Measurements from ENCODE around the gene GPLD1.
"Not testable (repeated sequence)": the region's sequence is repeated elsewhere in the genome, so short reads cannot be mapped to it uniquely, and the experiment has no call there.

The GPLD1 gene

DNA sequence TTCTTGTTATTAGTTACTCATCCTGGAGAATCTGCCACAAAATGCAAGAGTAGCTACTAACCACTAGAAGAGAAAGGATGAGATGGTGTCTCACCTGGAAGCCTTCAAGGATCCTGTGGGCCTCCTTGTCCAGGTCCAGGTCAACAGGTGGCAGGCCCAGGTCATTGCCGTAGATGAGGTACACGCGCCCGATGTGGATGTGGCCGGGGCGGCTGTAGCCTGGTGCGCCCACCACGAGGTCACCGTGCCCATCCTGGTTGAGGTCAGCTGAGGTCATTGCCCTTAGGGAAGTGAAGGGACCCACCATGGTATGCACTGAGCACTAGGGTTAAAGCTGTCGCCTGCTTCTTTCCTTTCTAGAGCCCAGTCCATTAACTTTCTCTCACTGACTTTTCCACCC lies 35.5 kb downstream of the GPLD1 start:
- no peak for DNase-seq (ENCODE audit: low spot score)

DNA sequence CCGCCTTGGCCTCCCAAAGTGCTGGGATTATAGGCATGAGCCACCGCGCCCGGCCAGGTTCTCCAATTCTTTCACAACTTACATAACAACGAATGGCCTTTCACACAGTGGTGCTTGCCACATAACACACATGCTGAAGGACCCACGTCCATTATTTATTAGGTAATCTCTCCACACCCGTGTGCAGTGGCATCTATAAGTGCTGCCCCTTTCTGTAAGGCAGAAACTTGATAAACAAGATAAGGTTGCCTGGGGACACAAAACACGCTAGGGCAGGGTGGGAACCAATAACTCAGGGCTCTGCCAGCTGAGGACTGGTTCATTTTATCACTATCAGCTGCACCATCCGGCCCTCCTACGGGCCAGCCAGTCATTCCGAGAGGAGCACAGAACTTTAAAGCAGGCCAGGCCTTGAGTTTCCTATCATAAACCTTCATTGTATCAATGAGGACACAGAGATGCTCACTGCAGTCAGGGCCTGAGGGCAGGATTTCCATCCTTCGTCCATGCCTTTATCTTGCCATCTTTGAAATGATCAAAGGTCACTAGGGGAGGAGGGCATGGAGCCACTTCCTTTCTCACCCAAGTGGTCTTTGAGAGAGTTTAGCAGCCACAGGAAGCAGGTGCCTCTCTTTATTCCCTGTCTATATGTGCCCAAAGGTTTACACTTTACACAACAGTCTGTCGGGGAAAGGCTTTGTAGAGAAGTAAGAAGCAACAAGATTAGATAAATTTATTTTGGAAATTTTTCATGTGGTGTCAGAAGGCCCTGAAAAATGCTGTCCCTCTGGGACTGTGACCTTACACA lies 37.6 kb downstream of the GPLD1 start:
- DNase-seq (ENCODE audit: low spot score): no peak

DNA sequence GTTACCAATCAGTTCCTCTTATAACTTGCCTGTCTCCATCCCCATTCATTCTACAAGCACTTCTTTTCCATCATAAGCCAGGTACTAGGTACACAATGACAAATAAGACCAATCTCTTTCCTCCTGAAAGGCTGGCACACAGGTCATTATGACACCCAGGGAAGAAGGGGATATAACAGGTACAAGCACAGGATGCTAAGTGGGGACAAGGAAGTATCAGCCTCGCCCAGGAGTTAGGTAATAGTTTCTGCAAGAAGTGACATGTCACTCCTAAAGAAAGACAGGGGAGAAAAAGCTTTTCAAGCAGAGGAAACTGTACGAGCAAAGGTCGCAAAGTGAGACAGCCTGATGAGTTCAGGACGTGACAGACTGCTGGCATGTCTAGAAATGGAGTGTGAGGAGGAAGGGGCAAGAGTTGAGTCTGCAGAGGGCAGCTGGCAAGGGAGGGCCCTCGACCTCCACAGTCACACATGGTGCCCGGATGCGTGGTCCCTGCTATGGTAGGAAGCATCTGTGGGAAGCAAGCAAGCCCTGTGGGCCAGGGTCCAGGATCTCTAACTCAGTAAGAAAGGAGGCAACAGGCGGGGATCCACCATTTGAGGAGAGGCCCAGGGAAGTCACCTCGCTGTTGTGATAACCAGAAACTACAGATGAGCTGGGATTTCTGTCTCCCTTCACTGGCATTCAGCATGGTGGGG lies 40.4 kb downstream of the GPLD1 start:
- DNase-seq (ENCODE audit: low spot score): no peak

DNA sequence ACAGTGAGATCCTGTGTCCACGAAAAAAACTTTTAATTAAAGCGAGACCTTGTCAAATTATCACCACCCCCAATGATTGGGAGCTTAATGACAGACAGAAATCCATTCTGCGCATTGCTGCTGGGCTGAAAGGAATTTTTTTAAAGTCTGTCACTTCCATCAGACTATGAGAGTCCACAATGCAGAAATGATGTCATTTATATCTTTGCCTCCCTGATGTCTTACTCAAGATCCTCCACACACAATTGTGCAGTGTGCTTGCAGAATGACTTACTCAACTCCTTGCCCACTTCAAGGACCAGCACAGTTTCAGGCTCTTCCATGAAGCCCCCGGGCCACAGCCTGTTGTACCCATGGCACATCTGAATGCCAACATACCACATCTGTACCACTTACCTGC lies 41.0 kb downstream of the GPLD1 start:
- DNase-seq (ENCODE audit: low spot score): no peak

DNA sequence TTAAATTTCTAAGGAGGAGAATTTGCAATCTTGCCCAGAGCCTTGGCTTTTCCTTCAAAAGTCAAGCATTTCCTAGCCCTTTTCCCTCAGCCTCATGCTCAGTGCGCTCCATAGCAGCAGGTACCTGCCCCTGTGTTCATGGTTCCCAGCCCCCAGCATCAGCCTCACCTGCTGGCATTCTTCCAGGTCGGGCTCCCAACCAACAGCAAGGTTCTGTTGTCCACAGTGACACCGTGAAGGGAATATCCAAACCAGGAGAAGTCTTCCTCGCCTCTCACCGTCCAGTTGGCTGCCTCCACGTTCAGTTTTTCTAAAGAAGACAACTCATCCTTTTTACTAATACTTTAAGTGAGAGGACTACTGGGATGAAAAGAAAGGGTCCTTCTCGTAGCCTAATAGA lies 42.7 kb downstream of the GPLD1 start:
- DNase-seq (ENCODE audit: low spot score): no peak

DNA sequence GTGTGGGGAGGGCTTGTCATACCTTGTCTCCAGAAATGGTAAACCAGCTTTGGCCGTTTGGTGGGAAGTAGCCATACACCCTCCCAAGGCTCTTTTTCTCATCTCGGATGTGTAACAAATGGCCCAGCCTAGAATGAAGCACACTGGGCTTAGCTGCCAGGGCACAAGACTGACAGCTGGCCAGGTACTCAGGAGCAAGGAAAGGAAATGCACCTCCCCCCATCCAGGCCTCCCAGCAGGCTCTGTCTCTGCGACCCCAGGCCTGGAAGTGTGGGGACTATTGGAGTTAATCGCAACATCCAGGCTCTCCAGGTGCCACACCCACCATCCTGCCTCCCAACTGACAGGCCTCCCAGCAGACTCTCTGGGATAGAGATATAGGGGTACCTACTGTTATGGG lies 43.7 kb downstream of the GPLD1 start:
- no peak for DNase-seq (ENCODE audit: low spot score)

DNA sequence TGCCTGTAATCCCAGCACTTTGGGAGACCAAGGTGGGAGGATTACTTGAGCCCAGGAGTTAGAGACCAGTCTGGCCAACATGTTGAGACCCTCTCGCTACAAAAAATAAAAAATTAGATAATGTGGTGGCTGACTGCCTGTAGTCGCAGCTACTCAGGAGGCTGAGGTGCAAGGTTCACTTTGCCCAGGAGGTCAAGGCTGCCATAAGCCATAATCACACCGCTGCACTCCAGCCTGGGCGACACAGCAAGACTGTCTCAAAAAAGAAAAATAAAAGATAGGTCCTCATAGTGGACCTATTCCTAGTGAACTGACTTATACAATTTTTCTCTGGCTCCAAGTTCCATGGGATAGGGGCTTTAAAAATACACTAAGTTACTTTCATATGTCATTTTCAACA lies 44.8 kb downstream of the GPLD1 start:
- DNase-seq (ENCODE audit: low spot score): no peak

DNA sequence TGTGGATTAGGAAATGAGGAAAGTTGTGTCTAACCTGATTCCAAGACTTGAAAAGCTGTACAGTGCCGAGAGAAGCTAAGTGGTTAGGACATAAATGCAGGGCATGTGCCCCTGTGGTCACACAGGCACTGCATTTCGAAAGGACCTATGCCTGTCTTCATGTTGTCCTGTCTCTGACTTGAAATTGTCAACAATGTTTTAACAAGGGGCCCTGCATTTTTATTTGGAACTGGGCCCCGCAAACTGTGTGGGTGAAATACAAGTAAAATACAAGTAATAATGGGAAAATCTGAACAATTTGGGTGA lies 47.8 kb downstream of the GPLD1 start:
- DNase-seq (ENCODE audit: low spot score): no peak

DNA sequence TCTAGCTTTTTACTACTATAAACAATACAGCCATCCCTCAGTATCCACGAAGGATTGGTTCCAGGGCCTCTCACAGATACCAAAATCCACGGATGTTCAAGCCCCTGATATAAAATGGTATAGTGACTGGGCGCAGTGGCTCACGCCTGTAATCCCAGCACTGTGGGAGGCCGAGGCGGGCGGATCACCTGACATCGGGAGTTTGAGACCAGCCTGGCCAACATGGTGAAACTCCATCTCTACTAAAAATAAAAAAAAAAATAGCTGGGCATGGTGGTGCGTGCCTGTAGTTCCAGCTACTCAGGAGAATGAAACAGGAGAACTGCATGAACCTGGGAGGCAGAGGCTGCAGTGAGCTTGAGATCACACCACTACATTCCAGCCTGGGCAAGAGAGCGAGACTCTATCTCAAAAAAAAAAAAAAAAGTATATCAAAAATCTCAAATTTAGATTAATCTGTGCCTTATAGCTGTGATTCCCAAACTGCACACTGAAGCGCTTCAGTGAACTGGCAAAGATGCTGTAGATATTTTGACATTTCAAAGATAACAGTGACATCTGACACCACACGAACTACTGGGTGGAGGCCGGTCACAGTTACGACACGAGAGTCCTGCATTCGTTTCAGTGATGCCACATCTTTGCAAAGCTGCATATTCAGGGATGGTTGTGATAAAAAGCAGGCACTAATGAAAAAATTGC lies 48.3 kb downstream of the GPLD1 start:
- DNase-seq (ENCODE audit: low spot score): no peak

DNA sequence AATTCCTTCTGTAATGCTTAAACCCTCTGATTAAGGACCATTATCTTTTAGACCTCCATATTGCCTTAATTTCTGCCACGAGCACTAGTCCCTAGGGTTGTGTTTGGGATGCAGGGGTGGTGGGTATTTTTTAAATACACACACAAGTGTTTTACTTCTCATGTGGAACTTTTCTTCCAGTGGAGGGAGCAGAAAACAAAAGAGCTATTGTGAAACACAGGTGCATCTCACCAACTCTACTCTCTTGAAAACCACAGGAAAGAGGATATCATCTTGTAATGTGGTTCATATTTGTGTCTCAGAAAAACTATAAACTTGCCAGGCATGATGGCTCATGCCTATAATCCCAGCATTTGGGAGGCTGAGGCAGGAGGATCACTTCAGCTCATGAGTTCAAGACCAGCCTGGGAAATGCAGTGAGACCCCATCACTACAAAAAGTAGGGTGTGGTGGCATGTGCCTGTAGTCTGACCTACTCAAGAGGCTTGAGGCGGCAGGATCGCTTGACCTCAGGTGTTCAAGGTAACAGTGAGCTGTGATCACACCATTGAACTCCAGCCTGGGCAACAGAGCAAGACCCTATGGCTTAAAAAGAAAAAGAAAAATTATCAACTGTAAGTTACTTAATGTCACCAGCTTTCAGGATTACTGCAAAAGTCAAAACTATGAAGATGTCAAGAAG lies 49.4 kb downstream of the GPLD1 start:
- DNase-seq (ENCODE audit: low spot score): no peak

DNA sequence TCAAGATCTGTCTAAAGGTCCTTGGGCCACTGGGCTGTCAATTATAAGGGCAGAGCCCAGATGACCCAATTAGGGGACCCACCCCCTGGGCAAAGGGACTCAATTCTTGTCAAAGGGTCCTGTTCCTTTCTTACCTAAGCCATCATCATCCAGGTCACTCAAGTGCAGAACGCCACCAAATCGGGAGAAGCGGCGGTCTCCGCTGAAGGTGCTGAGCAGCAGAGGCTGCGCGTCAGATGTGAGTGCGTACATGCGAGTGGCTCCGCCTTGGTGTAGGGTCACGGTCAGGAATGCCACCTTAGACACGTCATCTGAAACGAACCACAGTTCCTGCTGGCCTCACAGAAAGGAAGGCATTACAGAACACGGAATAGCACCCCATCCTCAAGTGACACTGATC lies 52.4 kb downstream of the GPLD1 start:
- DNase-seq (ENCODE audit: low spot score): no peak

DNA sequence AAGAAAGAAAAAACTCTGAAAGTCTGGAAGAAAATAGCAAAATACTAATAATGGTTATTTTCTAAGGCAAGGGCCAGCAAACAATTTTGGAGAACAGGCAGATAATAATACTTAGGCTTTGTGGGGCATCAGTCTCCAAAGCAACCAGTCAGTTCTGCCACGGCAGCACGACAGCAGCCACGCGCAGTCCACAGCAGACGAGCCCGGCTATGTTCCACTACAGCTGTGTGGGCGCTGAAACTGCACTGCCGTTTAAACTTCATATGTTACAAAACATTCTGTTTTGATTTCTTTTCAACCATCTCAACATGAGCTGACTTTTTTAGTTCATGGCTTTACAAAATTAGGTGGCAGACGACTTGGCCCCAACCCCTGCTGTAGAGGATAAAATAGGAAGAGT lies 56.8 kb downstream of the GPLD1 start:
- DNase-seq (ENCODE audit: low spot score): no peak

DNA sequence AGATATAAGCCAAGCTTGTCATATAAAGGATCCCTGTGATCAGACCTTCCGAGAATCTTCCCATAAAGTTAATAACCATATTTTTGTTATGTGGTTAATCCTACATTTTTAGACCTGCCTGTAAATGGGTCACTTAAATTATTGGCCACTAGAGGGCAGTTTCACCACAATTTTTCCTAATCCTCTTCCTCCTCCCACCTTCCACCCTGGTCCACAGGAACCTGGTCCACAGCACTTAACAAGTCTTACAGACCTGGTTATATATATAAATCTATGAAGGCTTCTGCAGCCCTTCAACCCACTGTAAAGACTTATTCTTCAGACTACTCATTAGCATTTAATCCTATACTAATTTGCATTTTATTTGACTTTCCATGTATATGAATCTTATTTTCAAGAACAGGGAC lies 58.3 kb downstream of the GPLD1 start:
- peak; percentile 50 for DNase-seq (ENCODE audit: low spot score)

DNA sequence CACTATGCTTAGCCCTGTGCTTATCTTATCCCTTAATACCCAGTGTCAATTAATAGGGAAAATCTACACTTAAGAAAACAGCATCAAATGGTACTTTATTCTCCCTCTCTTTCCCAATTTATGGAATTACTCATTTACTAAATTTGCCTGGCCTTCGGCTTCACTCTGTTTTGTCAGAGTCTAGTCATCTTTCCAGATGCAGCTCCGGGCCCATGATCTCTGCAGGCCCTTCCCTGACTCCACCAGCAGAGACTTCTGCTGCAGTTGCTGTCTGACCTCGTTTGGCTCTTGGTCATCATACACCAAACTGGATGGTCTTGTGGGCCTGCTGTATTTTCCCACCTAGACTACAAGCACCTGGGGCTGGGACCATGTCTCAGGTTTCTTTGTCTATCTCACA lies 59.3 kb downstream of the GPLD1 start:
- DNase-seq (ENCODE audit: low spot score): peak; percentile 17

DNA sequence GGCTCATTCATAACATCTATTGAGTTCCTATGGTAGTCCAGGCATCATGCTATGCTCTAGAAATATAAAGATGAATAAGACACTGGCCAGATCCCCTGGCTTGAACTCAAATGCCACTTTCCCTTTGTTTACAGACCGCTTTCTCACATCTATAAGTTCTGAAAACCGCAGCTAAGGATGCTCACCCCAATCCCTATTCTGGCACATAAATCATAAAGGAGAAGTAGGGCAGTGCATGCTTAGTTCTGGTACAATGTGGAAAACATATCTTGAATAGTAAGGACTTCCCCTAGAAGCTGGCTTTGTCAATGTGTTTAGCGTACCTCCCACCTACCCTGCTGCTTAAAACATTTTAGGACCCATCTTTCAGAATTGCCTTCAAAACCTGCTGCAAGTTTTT lies 60.2 kb downstream of the GPLD1 start:
- no peak for DNase-seq (ENCODE audit: low spot score)

DNA sequence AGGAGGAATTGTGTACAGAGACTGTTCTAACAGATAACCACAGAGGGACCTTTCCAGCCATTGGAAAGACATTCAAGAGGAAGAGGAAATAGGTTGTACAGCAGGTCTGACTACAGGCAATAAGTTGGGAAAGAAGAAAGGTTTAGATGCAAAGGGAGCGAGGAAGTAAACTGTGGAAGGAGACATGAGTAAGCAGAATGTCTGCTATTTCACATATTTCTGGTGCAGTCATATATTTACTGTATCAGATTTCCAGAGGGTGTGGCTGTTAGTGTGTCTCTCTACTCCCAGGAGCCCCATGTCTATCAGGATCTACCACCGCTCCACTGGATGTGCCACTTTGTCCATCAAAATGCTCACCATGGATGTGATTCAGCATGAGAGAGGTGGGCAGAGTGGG lies 60.8 kb downstream of the GPLD1 start:
- peak; percentile 21 for DNase-seq (ENCODE audit: low spot score)

DNA sequence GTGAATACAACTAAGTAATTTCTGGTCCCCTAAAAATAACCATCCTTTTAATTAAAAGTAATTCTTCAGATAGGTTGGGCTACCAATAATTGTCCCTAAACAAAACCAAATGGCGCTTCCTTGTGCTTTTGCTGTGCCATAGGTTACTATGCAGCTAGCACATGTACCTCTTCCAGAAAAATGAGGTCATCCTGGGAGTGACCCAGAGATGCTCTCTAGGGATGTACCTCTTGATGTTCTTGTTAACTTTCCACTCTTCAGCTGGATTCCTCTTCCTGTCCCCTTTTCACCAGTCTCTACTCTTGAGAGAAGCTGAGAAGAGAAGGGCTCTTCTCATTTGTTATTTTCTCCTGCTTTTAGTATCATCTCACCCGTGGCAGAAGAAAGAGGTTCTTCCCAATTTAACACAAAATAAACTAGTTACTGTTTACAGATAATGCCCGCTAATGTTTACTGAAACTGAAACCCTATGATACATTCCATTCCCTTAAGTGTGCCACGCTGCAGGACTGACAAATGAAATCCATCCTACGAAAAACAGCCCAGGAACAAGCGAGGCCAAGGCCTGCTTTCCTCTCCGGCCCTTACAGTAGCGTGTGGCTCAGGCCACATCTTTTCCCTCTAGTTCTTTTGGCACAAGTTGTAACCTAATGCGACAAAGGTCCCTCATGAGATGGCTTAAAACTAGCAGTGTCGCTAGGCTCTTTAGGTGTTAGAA lies 62.5 kb downstream of the GPLD1 start:
- DNase-seq (ENCODE audit: low spot score): no peak

DNA sequence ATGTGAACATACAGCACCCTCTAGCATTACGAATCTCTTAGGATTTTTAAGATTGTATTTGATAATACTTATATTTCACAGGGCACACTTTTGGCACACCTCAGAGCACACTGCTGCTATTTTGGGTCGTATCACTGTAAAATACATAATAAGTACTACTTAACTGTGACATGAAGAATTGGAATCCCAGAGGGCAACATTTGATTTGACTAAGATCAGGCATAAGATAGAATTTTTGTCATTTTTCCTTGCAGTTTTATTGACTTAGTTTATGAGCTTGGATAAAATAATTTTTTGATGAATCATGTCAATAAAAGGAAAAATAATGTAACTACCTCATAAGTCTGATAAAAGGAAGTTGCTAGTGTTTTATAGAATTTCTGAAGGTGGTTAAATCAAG lies 64.3 kb downstream of the GPLD1 start:
- no peak for DNase-seq (ENCODE audit: low spot score)

DNA sequence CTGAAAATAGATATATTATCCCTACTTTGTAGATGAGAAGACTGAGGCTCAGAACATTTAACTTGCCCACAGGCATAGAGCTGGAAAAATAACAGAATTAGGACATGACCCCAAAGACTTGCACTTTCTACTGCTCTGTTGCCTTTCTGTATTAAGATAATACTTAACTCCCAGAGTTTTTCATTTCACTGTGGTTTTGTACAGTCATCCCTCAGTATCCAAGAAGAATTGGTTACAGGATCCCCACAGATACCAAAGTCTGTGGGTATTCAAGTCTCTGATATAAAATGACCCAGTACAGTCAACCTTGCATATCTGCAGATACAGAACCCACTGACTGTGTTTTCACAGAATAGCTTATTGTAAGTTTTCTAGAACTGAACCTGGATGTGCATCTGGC lies 69.9 kb downstream of the GPLD1 start:
- DNase-seq (ENCODE audit: low spot score): no peak

DNA sequence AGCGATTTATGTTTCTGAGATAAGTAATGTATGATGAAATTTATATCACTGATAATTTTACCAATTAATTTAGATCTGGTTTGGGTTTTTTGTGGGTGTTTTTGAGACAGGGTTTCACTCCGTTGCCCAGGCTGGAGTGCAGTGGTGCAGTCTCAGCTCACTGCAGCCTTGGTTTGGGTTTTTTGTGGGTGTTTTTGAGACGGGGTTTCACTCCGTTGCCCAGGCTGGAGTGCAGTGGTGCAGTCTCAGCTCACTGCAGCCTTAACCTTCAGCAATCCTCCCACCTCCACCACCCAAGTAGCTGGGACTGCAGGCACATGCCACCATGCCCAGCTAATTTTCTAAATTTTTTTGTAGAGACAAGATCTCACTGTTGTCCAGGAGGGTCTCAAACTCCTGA lies 73.6 kb downstream of the GPLD1 start:
- DNase-seq (ENCODE audit: low spot score): no peak

DNA sequence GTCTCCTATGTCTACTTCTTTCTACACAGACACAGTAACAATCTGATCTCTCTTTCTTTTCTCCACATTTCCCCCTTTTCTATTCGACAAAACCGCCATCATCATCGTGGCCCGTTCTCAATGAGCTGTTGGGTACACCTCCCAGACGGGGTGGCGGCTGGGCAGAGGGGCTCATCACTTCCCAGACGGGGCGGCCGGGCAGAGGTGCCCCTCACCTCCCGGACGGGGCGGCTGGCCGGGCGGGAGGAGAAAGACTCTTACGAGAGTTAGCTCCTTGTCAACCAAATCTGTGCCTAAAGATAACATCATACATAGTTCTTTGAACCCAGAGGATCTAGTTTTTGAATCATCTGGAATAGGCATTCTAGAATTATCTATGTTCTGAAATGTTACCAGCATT lies 74.8 kb downstream of the GPLD1 start:
- not testable (repeated sequence) for DNase-seq (ENCODE audit: low spot score)

DNA sequence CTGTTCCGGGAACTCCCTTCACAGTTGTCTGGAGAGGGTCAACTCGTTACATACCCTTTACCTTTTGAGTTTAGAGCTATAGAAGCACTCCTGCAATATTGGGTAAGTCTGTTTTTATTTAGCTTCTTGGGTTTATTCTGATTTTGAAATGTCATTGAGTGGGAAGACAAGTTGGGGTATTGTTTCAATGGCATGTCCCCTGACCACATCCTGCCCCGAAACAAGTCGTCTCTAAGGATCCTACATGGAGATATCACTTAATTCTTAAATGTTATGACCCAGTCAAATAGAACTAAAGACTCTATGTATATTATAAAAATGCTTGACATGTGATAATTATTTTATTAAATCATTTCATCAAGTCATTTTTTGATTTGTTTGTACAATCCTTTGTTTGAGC lies 77.1 kb downstream of the GPLD1 start:
- DNase-seq (ENCODE audit: low spot score): no peak

Measured in AG08395 (cell line).